K562 (cell line): ENCODE measurements around the gene RASSF1. TPM values are rescaled to one million over a fixed set of nuclear protein-coding genes. Genes with fewer than 3 reads are reported as not detected.
A peak's percentile ranks its signal among the peaks of the same experiment; 100 is the strongest.

Experiments used
- CREM ChIP-seq: IDR thresholded peaks from 2 replicates; pipeline ENCODE4 v1.6.1; 2014; ENCODE audit warnings: antibody characterized with exemption, low read depth
- ELF2 ChIP-seq: fragments of 250-450 bp; sonication (Bioruptor Pico); IDR thresholded peaks from 2 replicates; pipeline ENCODE4 v1.5.0; 2021; ENCODE audit warnings: mild to moderate bottlenecking
- ESRRB ChIP-seq: fragments of 250-450 bp; sonication (Bioruptor Pico); IDR thresholded peaks from 2 replicates; pipeline ENCODE4 v1.5.0; 2020; ENCODE audit warnings: mild to moderate bottlenecking, moderate library complexity, borderline replicate concordance
- ETS1 ChIP-seq: conservative IDR thresholded peaks from 2 replicates; pipeline ENCODE4 v1.6.1; 2011; ENCODE audit warnings: low read depth, mild to moderate bottlenecking, low read length; ENCODE audit not compliant: control insufficient read depth
- FOXK2 ChIP-seq, 2 experiments: fragments of 450-650 bp; IDR thresholded peaks in 1 of 2; conservative IDR thresholded peaks in 1 of 2; 2 replicates each; pipeline ENCODE4 v1.6.1; 2016; ENCODE audit warnings: low read depth in 2 of 2, mild to moderate bottlenecking in 1 of 2
- HINFP ChIP-seq: fragments of 450-650 bp; conservative IDR thresholded peaks from 2 replicates; pipeline ENCODE4 v1.6.1; 2016; ENCODE audit warnings: missing genetic modification characterization, low read depth, mild to moderate bottlenecking, control low read depth, missing compliant biosample characterization
- KDM4B ChIP-seq, 2 experiments: fragments of 450-650 bp in 1 of 2; sonication (generic) in 1 of 2; IDR thresholded peaks; 2 replicates each; pipeline ENCODE4 v1.6.1; 2016 to 2017; ENCODE audit warnings: borderline replicate concordance in 2 of 2, antibody characterized with exemption in 1 of 2, low read depth in 1 of 2, mild to moderate bottlenecking in 1 of 2
- MXD1 ChIP-seq: fragments of 250-450 bp; sonication (Bioruptor Pico); IDR thresholded peaks from 2 replicates; pipeline ENCODE4 v1.8.0; 2021; ENCODE audit warnings: borderline replicate concordance, mild to moderate bottlenecking, moderate library complexity; ENCODE audit not compliant: poor library complexity, severe bottlenecking
- PRMT5 ChIP-seq: sonication (generic); formaldehyde crosslinking; IDR thresholded peaks from 2 replicates; pipeline ENCODE4 v1.5.0; 2020; ENCODE audit warnings: missing genetic modification reagents
- RBBP5 ChIP-seq: fragments of 200-600 bp; sonication (generic); IDR thresholded peaks from 2 replicates; pipeline ENCODE4 v1.6.1; 2012; ENCODE audit warnings: borderline replicate concordance, mild to moderate bottlenecking, low read length, control low read depth, inconsistent platforms; ENCODE audit not compliant: insufficient read depth, poor library complexity, severe bottlenecking
- RCOR1 ChIP-seq, 2 experiments: IDR thresholded peaks; 2 replicates each; pipeline ENCODE4 v1.6.1; 2012; ENCODE audit warnings: low read depth in 2 of 2, low read length in 2 of 2, borderline replicate concordance in 1 of 2, improper control_type of control experiment in 1 of 2
- TBP ChIP-seq: optimal IDR thresholded peaks from 2 replicates; pipeline ENCODE3; 2011; ENCODE audit warnings: low read depth, low read length, improper control_type of control experiment
- XRCC5 ChIP-seq: fragments of 200-400 bp; formaldehyde crosslinking; IDR thresholded peaks from 2 replicates; pipeline ENCODE4 v1.6.1; 2017; ENCODE audit warnings: low read depth, mild to moderate bottlenecking, low read length
- ZBTB11 ChIP-seq, 3 experiments: fragments of 200-800 bp in 1 of 3; fragments of 250-450 bp in 1 of 3; fragments of 450-650 bp in 1 of 3; sonication (Bioruptor Pico) in 1 of 3; sonication (Bioruptor generic) in 1 of 3; formaldehyde crosslinking in 1 of 3; IDR thresholded peaks; 2 replicates each; pipeline versions ENCODE4 v1.6.1 to v1.8.0; 2016 to 2022; ENCODE audit warnings: mild to moderate bottlenecking in 2 of 3, missing genetic modification characterization in 2 of 3, missing compliant biosample characterization in 1 of 3, moderate library complexity in 1 of 3
- ZFX ChIP-seq: sonication (generic); formaldehyde crosslinking; IDR thresholded peaks from 2 replicates; pipeline ENCODE4 v1.8.0; 2022; ENCODE audit warnings: mild to moderate bottlenecking, missing genetic modification reagents, moderate library complexity
- ZNF134 ChIP-seq: fragments of 250-450 bp; sonication (Bioruptor Pico); conservative IDR thresholded peaks from 2 replicates; pipeline ENCODE4 v1.4.0; 2020
- ZNF655 ChIP-seq: fragments of 250-450 bp; sonication (Bioruptor Pico); IDR thresholded peaks from 2 replicates; pipeline ENCODE4 v1.5.0; 2021
- polyA plus RNA-seq, 8 experiments: library from polyadenylated mRNA; depleted of rRNA in 4 of 8; stranded (reverse) in 5 of 8; unstranded in 3 of 8; fragments of >200 nt; fragmentation: Nextera tagmentation in 2 of 8; fragmentation: Illumina TruSeq in 1 of 8; extraction: Ambion mirVana in 2 of 8; extraction: Trizol in 1 of 8; gene quantifications; 2 replicates each; pipeline versions ENCODE4 v1.2.1 to v1.2.3, GENCODE V29; 2011 to 2014; ENCODE audit warnings: inconsistent platforms in 1 of 8, missing spikeins in 1 of 8
- total RNA-seq, 7 experiments: library from RNA; depleted of rRNA in 6 of 7; stranded (reverse); fragments of >200 nt in 6 of 7; fragmentation: Illumina TruSeq in 2 of 7; extraction: Trizol in 2 of 7; gene quantifications; 2 replicates each; pipeline versions ENCODE4 v1.2.1 to v1.2.3, GENCODE V29; 2011 to 2021; ENCODE audit warnings: low replicate concordance in 1 of 7

The RASSF1 gene
- total and polyA plus RNA-seq, 9 of the 15 experiments (the other 6 are each of a cell fraction or from before 2014, with no cell fraction given): 3.6 to 57.1 (median 24.6) TPM

GRCh38 chr3:50358911-50359759 is 18.5 kb upstream of the RASSF1 start, which contains the start of gene TMEM115 (continued):
- TF ChIP-seq ZBTB11 (CRISPR knock-in tag; IDR thresholded peaks at IDR 0.05): peak in 1 of 3 experiments; percentile 89; a peak in 2 of 6 replicates
- no peak for TF ChIP-seq PRMT5 (CRISPR knock-in tag)
- 0 out of 2 replicates have a peak, but pooled peaks have one; percentile 21 for TF ChIP-seq ZNF134
- TF ChIP-seq ZFX (CRISPR knock-in tag): peak; percentile 98
- TF ChIP-seq RCOR1 (IDR thresholded peaks at IDR 0.05; ENCODE audit: borderline replicate concordance in 1 of 2, low read depth in 2 of 2, low read length in 2 of 2): no peak
- 0 out of 4 replicates have a peak, but pooled peaks of 1 of the 2 experiments have one; percentile 53 for TF ChIP-seq KDM4B (IDR thresholded peaks at IDR 0.05; ENCODE audit: borderline replicate concordance in 2 of 2, low read depth in 1 of 2)
- TF ChIP-seq CREM: peak; percentile 96
- no peak for TF ChIP-seq MXD1 (CRISPR knock-in tag)
- TF ChIP-seq XRCC5: no peak
- TF ChIP-seq ZNF655 (CRISPR knock-in tag): no peak
- TF ChIP-seq HINFP: 0 out of 2 replicates have a peak, but pooled peaks have one; percentile 55
- peak; percentile 28 for TF ChIP-seq RBBP5
- peak; percentile 71; the same call in 1 of the 2 replicates for TF ChIP-seq ELF2 (CRISPR knock-in tag)
- TF ChIP-seq TBP: peak; percentile 62
- no peak for TF ChIP-seq ESRRB (CRISPR knock-in tag)
- TF ChIP-seq ETS1: peak; percentile 100
- TF ChIP-seq FOXK2 (conservative IDR thresholded peaks at IDR 0.05 in 1 of 2, IDR thresholded peaks at IDR 0.05 in 1 of 2; ENCODE audit: low read depth in 2 of 2): no peak
